Endothelial cell (in vitro differentiated cells): ENCODE measurements around the gene ANKRD2. TPM values are rescaled to one million over a fixed set of nuclear protein-coding genes. Genes with fewer than 3 reads are reported as not detected.

Experiments
- DNase-seq: peaks from one replicate; pipeline ENCODE4 v3.0.0; 2021; ENCODE audit warnings: low spot score
- H3K27ac Mint-ChIP-seq: one replicate; pipeline ENCODE4 v1.8.0; 2021; ENCODE audit warnings: mixed read lengths, inconsistent platforms; ENCODE audit not compliant: unreplicated experiment
- H3K27me3 Mint-ChIP-seq: one replicate; pipeline ENCODE4 v1.8.0; 2021; ENCODE audit warnings: mild to moderate bottlenecking, moderate library complexity, mixed read lengths, inconsistent platforms; ENCODE audit not compliant: unreplicated experiment
- H3K36me3 Mint-ChIP-seq: one replicate; pipeline ENCODE4 v1.8.0; 2021; ENCODE audit warnings: mild to moderate bottlenecking, low read depth, mixed read lengths, inconsistent platforms; ENCODE audit not compliant: unreplicated experiment
- H3K4me1 Mint-ChIP-seq: one replicate; pipeline ENCODE4 v1.8.0; 2021; ENCODE audit warnings: mild to moderate bottlenecking, mixed read lengths, inconsistent platforms; ENCODE audit not compliant: unreplicated experiment
- H3K4me3 Mint-ChIP-seq: one replicate; pipeline ENCODE4 v1.8.0; 2021; ENCODE audit warnings: mild to moderate bottlenecking, mixed read lengths, inconsistent platforms; ENCODE audit not compliant: unreplicated experiment
- H3K9me3 Mint-ChIP-seq: one replicate; pipeline ENCODE4 v1.8.0; 2021; ENCODE audit warnings: mixed read lengths, inconsistent platforms; ENCODE audit not compliant: unreplicated experiment
- CTCF ChIP-seq: fragments of 200-600 bp; sonication (generic); IDR thresholded peaks from one replicate; pipeline ENCODE4 v1.5.0; 2021; ENCODE audit warnings: antibody characterized with exemption; ENCODE audit not compliant: unreplicated experiment
- total RNA-seq: library from RNA; stranded (reverse); fragmentation: NEBNext Ultra II Directional; extraction: Animal tissue kit (Norgen Biotek cat#: 25700); gene quantifications from one replicate; pipeline ENCODE4 v1.2.1, GENCODE V29; 2021; ENCODE audit not compliant: unreplicated experiment

ANKRD2 gene
- total RNA-seq, 1 donor from 2014 or later = 0.33 TPM

DNA sequence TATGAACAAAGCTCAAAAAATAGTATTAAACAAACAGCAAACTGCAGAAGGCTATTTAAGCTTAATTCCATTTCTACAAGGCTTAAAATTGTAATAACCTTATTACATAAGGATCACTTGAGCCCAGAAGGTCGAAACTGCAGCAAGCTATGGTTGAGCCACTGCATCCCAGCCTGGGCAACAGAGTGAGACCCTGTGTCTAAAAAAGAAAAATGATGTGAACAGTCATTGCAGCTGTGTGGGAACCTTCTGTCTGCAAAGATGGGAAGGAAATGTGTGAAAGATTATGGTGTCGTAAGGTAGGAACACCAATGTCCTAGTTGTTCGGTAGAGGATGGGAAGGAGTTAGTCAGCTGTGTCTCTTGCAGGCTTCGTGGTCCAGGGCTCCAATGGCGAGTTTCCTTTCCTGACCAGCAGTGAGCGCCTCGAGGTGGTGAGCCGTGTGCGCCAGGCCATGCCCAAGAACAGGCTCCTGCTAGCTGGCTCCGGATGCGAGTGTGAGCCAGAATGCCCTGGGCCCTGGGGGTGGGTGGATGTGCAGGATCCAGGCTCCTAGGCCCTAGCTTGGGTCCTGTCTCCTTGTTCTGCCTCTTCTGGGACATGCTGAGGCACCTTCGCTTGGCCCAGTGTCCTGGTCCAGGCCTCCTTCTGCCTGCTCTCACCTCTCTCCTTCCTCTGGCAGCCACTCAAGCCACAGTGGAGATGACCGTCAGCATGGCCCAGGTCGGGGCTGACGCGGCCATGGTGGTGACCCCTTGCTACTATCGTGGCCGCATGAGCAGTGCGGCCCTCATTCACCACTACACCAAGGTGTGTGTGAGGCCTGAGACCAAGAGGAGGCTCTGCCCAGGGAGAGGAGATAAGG lies 26.1 kb downstream of the ANKRD2 start:
- Mint-ChIP-seq H3K27me3 (peaks cover 9% of the 10 kb centered on the region), H3K36me3 (no peaks in the 10 kb centered on the region), H3K4me3 (no peak overlapping the region), H3K4me1 (peaks cover 7% of the 10 kb centered on the region), H3K27ac (peak overlapping the region; percentile 58), H3K9me3 (no peaks in the 10 kb centered on the region)
- DNase-seq = no peak
- TF ChIP-seq CTCF = no peak

- H3K4me1 Mint-ChIP-seq = peaks cover 7% of the 10 kb centered on the region
- no peak for DNase-seq
- no peak overlapping the region for H3K27ac Mint-ChIP-seq
- H3K27me3 Mint-ChIP-seq = peaks cover 9% of the 10 kb centered on the region
- H3K36me3 Mint-ChIP-seq = no peaks in the 10 kb centered on the region
- TF ChIP-seq CTCF = no peak
- no peak overlapping the region for H3K4me3 Mint-ChIP-seq
- no peaks in the 10 kb centered on the region for H3K9me3 Mint-ChIP-seq
These were observed 26.7 kb downstream of the ANKRD2 start for GRCh38 chr10:97599272-97599619.

DNA sequence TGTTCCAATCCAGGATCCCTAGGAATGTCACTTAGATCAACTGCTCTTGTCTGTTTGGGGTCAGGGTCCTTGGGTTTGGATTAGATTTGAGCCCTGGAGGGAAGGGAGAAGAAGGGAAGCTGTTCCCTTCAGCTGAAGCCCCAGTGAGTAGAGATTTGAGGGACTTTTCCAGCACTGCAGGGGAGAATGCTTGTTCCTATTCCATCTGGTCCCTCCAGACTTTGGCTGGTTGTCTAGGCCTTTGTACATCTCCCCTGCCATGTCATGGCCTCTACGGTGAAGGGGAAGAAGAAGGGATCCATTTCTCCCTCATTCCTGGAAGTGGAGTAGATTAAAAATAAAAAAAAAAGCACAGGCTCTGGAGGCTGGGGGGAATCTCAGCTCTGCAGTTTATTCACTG lies 28.0 kb downstream of the ANKRD2 start:
- Mint-ChIP-seq H3K4me3 (no peak overlapping the region), H3K27me3 (peaks cover 9% of the 10 kb centered on the region), H3K36me3 (no peaks in the 10 kb centered on the region), H3K9me3 (no peaks in the 10 kb centered on the region), H3K4me1 (peaks cover 7% of the 10 kb centered on the region), H3K27ac (no peak overlapping the region)
- TF ChIP-seq CTCF = no peak
- no peak for DNase-seq

- H3K4me1 Mint-ChIP-seq = peaks cover 3% of the 10 kb centered on the region
- H3K36me3 Mint-ChIP-seq = no peaks in the 10 kb centered on the region
- peaks cover 9% of the 10 kb centered on the region for H3K27me3 Mint-ChIP-seq
- DNase-seq = no peak
- H3K9me3 Mint-ChIP-seq = no peaks in the 10 kb centered on the region
- H3K27ac Mint-ChIP-seq = no peak overlapping the region
- no peak for TF ChIP-seq CTCF
- H3K4me3 Mint-ChIP-seq = no peak overlapping the region
These were observed 29.0 kb downstream of the ANKRD2 start for GRCh38 chr10:97601268-97602215.
